ENCODE data around the gene MXD3.
"Not testable (repeated sequence)": the region's sequence is repeated elsewhere in the genome, so short reads cannot be mapped to it uniquely, and the experiment has no call there.

MXD3 gene

DNA sequence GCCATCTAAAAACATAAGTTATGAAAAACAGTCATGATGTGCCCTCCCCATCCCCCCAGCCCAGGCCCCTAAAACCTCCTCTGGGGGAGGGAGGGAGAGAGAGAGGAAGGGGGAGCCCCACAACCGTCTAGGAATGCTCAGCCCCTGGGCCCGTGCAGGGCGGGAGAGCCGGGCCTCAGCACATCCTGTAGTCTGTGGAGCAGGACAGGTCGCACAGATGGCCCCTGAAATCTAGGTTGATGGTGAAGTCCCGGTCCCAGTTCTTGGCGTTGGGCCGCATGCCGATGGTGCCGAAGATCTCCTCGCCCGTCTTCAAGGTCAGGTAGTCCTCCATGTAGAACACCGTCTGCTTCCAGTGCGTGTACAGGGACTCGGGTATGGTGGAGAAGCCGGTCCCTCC lies 46.3 kb downstream of the MXD3 start:
- no peak for DNase-seq (ENCODE audit: low read depth in 2 of 2)

DNA sequence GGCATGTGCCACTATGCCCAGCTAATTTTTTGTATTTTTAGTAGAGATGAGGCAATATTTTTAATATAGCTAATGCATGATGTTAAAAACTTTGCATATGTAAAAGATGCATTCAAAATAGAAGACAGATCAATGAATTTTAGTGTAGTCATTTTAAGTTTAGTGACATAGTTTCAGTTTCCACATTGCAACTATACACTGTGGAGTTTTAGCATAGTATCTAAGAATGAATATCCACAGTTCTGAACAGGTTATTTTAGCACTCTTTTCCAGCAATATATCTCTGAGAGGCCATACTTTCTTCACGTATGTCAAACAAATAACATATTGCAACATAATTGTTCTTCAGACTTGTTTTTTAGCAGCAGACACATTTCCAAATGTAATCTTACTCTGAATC lies 47.5 kb downstream of the MXD3 start:
- DNase-seq (ENCODE audit: low read depth in 2 of 2) = no peak

DNA sequence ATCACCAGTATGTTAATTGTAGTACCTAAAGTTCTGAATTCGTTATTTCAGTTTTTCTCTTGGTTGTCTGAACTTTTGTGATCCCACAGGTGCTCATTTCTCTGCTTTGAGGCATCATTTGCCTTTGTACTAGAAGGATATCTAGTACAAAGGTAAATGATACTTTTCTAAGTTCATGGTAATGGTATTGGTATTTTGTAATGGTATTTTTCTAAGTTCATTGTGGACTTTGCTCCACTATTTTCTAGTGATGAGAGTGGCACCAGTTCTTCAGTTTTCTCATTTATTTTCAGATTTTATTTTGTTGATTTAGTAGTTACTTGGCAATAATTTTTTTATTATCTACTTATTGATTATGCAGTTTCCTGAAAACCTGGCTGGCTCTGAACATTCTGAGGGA lies 50.2 kb downstream of the MXD3 start:
- no peak for DNase-seq (ENCODE audit: low read depth in 2 of 2)

DNA sequence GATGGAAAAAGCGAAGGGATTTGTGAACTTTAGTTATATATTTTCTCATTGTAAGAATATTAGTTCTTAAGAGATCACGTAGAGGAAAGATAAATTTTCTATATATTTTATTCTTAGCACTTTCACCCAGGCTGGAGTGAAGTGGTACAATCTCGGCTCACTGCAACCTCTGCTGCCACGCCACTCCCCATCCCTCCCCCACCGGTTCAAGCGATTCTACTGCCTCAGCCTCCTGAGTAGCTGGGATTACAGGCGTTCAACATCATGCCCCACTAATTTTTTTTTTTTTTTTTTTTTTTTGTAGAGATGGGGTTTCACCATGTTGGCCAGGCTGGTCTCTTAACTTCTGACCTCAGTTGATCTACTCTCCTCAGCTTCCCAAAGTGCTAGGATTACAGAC lies 50.7 kb downstream of the MXD3 start:
- DNase-seq (ENCODE audit: low read depth in 2 of 2) = no peak

DNA sequence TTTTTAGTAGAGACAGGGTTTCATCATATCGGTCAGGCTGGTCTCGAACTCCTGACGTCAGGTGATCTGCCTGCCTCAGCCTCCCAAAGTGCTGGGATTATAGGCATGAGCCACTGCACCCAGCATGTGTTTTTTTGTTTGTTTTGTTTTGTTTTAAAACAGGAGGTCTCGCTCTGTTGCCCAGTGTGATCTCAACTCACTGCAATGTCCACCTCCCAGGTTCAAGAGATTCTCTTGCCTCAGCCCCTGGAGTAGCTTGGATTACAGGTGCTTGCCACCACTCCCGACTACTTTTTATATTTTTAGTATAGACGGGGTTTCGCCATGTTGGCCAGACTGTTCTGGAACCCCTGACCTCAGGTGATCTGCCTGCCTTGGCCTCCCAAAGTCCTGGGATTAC lies 53.0 kb downstream of the MXD3 start:
- DNase-seq (ENCODE audit: low read depth in 2 of 2) = not testable (repeated sequence)
